GM21528 (cell line): ENCODE measurements around the gene GUSB.
"Not testable (repeated sequence)": the region's sequence is repeated elsewhere in the genome, so short reads cannot be mapped to it uniquely, and the experiment has no call there.

Experiments
- ATAC-seq: cut with Tn5 transposase; IDR thresholded peaks from one replicate; pipeline ENCODE4 v1.9.1; 2021; ENCODE audit warnings: mild to moderate bottlenecking, moderate library complexity; ENCODE audit not compliant: unreplicated experiment, low FRiP score

GUSB gene

GRCh38 chr7:65981965-65982792, at the start of gene GUSB:
TSS of gene GUSB (minus strand) at chr7:65982213. CDS start at chr7:65982183, 30 bp downstream.
- peak; percentile 81 for ATAC-seq

GRCh38 chr7:66028342-66028741, 46.3 kb upstream of the GUSB start:
- ATAC-seq, result not testable (repeated sequence)

GRCh38 chr7:66016131-66016461, 34.1 kb upstream of the GUSB start:
- ATAC-seq, result no peak

- no peak for ATAC-seq
Measured at GRCh38 chr7:66015440-66016130, 33.6 kb upstream of the GUSB start.

GRCh38 chr7:66013938-66014337, 31.9 kb upstream of the GUSB start:
- no peak for ATAC-seq

GRCh38 chr7:66007232-66007631, 25.2 kb upstream of the GUSB start:
- ATAC-seq, result no peak

GRCh38 chr7:66005115-66005671, 23.2 kb upstream of the GUSB start:
- not testable (repeated sequence) for ATAC-seq

GRCh38 chr7:66000823-66001417, 18.9 kb upstream of the GUSB start:
- not testable (repeated sequence) for ATAC-seq

GRCh38 chr7:65994984-65995383, 13.0 kb upstream of the GUSB start:
- not testable (repeated sequence) for ATAC-seq

GRCh38 chr7:65992526-65992925, 10.5 kb upstream of the GUSB start:
- no peak for ATAC-seq

GRCh38 chr7:65991829-65992228, 9.8 kb upstream of the GUSB start:
- ATAC-seq, result not testable (repeated sequence)

GRCh38 chr7:65989694-65990080, 7.7 kb upstream of the GUSB start:
- ATAC-seq, result no peak

GRCh38 chr7:65988503-65988902, 6.5 kb upstream of the GUSB start:
- ATAC-seq, result not testable (repeated sequence)

- ATAC-seq, result no peak
Measured at GRCh38 chr7:65988084-65988483, 6.1 kb upstream of the GUSB start.

GRCh38 chr7:65983965-65984658, 2.1 kb upstream of the GUSB start:
- no peak for ATAC-seq

GRCh38 chr7:65980478-65981250, 1.3 kb downstream of the GUSB start:
- ATAC-seq, result peak; percentile 50

GRCh38 chr7:65979583-65980477, 2.2 kb downstream of the GUSB start:
- no peak for ATAC-seq

- ATAC-seq, result no peak
Measured at GRCh38 chr7:65978891-65979582, 3.0 kb downstream of the GUSB start.
